HG03139 (cell line): ENCODE measurements around the gene COTL1.

ENCODE experiments used
- ATAC-seq: cut with Tn5 transposase; IDR thresholded peaks from one replicate; pipeline ENCODE4 v1.9.1; 2021; ENCODE audit not compliant: unreplicated experiment

COTL1 gene

DNA sequence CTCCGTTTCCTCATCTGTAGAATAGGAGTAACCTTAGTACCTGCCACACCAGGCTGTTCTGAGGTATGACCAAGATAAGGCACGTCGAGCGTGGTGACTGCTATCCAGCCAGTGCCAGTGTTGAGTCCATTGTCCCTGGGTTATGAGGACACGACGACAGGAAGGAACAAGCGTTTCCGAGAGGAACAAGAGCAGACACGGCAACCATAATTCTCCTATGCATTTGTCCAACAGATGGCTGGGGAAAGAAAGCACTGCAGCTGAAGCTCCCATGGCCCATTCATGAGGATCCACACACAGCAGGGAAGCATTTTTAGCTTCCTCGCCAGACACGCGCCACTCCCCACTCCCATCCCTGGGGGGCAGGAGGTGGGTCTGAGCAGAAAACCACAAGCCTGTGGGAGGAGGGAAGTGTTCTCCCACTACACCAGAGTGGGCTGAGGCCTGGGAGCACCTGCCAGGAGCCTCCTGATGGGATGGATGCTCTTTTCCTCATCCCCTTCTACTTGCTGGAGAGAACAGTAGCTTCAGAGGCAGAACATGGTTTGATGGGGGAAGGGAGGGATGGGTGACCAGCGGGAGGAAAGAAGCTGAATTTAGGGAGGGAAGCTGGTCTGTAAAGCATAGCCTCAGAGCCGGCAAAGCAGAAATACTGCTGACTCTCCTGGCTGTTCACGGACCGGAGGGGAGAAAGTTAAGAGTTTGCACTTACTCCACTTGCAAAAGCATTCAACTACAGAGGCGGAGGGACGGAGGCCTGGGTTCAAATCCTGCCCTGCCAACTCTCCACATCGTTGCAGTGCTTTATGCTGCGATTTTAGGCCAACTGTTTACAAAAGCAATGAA, 2.7 kb downstream of the COTL1 start:
- ATAC-seq: no peak

DNA sequence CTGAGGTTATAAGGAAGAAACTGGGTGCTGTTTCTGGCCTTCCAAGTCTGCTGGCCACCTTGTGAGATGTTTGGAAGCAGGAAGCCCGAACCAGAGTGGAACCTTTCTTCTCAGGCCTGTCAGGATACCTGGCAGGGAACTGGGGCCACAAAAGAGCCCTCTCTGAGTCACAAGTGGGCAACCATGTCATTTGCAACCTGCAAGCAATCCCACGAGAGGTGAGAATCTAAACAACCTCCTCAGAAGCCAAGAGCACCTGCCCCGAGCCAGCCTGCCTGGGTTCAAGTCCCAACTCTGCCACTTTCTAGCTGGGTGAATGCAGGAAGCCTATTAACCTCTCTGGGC, 3.3 kb downstream of the COTL1 start:
- no peak for ATAC-seq

DNA sequence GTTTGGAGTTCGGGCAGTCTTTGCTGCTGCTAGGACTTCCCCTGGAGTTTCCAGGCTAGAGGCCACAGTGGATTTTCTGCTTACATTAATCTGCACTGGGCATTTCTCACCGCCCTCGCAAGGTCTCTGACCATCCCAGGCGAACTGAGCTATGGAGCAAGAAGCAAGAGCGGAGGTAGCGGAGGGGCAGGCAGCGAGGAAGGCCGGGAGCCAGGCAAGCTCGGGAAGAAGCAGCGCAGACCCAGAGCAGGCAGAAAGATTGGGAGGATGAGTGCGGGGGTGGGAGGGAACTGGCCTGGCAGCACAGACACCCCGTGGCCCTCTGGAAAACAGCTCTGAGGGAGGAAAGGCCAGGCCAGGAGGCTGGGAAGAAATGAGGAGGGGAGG, 3.8 kb downstream of the COTL1 start:
- ATAC-seq: no peak

GRCh38 chr16:84613408-84614072, 4.3 kb downstream of the COTL1 start:
- no peak for ATAC-seq

- no peak for ATAC-seq
These were observed 5.2 kb downstream of the COTL1 start for GRCh38 chr16:84612686-84613085.

DNA sequence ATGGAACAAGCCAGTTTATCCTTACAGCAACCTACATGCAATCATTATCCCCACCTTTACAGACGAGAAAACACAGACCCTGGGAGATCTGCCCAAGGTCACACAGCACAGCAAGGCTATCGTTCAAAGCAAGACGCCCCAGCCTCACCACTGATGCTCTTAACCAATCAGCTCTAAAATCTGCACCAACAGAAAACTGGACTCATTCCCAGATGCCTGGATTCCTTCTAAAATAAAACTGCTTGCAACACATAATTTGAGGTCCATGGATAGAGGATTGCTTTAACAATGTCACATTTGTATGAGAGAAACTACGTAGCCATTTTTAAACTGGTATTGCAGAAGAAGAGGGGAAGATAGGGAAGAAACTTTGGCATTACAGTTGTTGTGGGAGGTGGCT, 6.8 kb downstream of the COTL1 start:
- ATAC-seq: no peak

DNA sequence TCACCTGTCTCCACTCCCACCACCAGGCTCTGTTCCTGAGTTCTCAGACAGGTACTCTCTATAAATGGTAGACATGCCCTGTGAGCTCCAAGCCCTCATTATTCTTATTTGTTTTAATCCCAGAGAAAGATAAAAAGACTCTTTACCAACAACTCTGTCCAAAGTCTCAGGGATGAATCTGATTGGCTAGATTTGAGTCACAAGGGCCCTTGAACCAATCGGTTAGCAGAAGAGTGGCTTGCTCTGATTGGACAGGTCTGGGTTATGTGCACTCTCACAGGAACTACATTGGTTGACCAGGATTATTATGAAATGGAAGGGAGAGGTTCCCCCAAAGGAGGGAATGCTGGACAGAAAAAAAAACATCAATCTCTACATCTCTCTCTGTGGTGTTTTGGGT, 7.5 kb downstream of the COTL1 start:
- ATAC-seq: no peak

DNA sequence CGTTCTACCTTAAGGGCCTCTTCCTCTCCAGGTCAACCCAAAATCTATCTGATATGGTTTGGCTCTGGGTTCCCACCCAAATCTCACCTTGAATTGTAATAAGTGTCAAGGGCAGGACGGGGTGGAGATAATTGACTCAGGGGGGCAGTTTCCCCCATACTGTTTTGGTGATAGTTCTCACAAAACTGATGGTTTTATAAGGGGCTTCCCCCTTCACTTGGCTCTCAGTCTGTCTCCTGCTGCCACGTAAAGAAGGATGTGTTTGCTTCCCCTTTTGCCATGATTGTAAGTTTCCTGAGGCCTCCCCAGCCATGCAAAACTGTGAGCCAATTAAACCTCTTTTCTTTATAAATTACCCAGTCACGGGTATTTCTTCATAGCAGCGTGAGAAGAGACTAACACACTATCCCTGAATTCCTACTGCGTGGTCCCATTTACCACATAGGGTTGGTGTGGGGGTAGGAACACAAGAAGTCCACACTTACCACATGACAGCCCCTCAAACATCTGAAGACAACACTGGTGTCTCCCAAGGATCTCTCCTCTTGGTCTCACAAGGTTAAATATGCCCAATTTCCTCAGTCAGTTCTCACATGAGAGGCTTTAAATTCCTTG, 8.2 kb downstream of the COTL1 start:
- no peak for ATAC-seq

DNA sequence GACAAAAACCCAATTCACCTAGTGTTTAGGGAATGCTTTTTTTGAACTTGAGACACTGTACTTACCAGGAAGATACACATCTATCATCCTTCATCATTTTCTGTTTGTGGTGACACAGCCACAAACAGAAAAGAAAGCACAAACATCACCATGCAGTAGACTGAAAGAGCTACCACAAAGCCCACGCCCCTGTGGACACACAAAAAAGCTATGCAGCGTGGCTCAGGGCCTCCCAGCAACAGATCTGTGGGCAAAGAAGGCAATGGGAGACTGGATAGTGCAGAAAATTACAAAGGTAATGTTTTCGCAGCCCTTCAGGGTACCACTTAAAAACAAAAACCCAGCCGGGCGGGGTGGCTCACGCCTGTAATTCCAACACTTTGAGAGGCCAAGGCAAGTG, 9.6 kb downstream of the COTL1 start:
- no peak for ATAC-seq

GRCh38 chr16:84607694-84608093, 10.2 kb downstream of the COTL1 start:
- peak; percentile 50 for ATAC-seq

- ATAC-seq: no peak
These were observed 10.8 kb downstream of the COTL1 start for GRCh38 chr16:84607061-84607460.

- ATAC-seq: no peak
These were observed 11.6 kb downstream of the COTL1 start for GRCh38 chr16:84606081-84606875.

DNA sequence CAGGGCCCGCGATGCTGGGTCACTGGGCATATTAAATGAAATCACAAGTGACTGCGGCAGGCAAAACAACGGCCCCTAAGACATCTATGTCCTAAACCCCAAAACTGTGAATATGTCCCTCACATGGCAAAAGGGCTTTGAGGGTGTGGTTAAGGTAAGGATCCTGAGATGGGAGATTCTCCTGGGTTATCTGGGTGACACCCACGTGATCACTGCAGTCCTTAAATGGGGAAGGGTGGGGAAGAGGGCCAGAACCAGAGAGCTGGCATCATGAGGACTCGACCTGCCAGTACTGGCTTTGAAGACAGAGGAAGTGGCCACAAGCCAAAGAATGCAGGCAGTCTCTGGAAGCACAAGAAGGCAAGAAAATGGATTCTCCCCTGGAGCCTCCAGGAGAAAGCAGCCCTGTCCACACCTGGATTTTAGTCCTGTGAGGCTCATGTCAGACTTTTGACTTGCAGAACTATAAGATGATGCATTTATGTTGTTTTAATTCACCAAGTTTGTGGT, 12.5 kb downstream of the COTL1 start:
- no peak for ATAC-seq

DNA sequence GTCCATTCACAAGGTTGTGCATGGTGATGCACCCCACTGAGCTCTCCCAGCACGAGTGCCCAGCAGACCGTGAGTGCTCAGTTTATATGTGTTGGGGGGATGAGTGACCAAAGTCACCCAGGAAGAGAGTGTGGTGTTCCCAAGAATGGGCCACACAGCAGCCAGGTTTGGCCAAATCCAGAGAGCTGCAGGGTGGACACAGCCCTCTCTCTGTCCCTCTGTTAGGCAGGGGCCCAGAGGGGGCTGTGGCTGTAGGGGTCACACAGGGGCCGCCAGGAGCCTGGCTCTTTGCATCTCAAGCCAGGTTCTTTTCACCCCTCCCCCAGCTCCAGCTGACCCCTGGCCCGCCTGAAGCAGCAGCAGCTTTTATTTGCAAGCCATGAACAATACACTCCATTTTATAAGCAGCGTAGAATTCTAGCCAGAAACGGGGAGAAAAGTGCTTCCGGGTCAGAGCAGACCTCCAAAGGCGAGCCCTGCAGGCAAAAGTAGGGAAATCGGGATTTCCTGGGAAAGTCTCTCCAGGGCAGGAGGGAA, 13.3 kb downstream of the COTL1 start:
- ATAC-seq: no peak

DNA sequence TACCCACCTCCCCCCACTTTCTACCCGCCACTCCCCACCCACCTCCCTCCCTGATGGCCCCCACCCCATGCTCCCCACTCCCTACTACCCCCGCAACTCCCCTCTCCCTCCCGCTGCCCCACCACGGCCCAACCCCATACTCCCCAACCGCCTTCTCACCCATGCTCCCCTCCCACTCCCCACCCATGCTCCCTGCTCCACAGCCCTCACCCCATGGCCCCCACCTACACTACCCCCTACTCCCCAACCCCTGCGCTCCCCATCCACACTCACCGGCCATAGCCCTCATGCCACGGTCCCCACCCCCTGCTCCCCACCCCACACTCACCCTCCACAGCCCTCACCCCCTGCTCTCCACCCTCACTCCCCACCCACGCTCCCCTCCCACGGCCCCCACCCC, 13.9 kb downstream of the COTL1 start:
- no peak for ATAC-seq

DNA sequence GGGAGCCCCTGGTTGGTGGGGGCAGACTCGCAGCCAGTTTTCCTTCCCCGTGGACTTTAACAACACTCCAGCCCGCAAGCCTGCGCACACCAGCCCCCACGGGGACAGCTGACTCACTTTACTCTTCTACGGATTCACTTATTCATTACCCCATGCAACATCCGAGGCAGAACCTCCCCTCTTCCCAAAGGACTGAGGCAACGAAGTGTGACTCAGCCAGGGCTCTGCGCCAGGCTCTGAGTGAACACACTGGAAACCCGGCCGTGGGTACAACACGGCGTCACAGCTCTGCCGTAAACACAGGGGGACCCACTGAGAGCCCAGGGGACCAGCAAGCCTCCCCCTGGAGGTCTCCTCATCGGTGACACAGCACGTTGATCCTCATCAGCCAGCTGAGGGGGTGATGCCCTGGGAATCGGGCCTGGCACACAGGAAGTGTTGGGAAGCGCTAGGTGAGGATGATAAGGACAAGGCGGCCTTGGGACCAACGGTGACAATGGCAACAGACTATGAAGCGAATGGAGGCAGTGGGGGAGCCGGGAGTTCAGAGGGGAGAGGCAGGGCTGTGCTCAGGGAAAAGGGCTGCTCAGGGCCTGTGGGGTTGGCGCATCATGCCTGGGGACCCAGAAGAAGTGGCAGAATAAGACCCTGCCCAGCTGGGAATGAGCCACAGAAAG, 14.6 kb downstream of the COTL1 start:
- ATAC-seq: no peak

DNA sequence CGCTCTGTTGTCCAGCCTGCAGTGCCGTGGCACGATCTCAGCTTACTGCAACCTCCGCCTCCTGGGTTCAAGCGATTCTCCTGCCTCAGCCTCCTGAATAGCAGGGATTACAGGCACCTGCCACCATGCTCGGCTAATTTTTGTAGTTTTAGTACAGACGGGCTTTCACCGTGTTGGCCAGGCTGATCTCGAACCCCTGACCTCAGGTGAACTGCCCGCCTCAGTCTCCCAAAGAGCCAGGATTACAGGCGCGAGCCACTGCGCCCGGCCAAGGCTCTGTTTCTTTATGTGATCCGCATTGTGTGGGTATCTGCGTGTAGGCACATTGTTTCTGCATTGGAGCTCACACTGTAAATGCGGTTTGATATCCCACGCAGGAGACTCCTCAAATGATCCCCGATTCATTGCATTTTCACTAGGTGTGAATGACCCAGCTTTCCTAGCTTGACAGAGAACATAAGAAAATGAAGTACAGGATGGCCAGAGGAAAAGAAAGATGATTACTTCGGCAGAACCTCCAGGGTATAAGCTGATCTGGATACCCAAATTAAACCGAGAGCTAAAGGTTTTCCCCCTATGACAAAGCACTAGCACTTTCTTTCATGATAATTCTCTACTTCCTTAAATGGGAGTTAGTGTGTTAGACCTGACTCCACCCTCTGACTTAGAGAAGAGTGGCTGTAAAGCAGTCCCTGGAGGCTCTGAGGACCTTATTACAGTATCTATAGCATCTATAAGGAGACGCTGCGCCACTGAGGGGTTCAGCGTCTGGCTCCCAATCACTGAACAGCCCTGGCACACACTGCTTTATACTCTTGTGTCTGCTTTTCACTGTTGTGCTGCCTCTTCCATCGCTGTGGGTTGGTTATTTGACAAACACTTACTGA, 17.3 kb downstream of the COTL1 start:
- ATAC-seq: peak; percentile 52

- ATAC-seq: no peak
These were observed 18.2 kb downstream of the COTL1 start for GRCh38 chr16:84599521-84600202.

DNA sequence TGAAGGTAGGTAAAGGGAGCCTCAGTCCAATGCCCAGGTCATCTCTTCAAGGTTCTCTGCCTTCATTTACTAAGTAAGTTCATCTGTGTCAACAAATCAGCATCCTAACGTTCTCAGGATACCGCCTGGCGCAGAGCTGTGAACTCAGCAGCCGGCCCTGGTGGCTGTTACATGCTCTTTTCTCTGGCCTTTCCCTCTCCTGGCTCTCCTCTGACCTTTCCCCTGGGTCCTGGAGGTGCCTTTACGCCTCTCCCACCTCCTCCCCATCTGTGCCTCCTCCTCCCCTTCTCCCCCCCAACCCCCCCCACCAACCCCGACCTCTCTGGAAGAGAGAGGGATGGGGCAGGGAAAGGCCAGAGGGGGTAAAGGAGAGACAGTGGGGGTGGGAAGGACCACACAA, 19.5 kb downstream of the COTL1 start:
- ATAC-seq: no peak
